Measurements from ENCODE around the gene PGLYRP3. TPM values are rescaled to one million over a fixed set of nuclear protein-coding genes. Genes with fewer than 3 reads are reported as not detected.

Gene PGLYRP3
- total RNA-seq, 1 donor from 2014 or later, result 0.53 TPM

DNA sequence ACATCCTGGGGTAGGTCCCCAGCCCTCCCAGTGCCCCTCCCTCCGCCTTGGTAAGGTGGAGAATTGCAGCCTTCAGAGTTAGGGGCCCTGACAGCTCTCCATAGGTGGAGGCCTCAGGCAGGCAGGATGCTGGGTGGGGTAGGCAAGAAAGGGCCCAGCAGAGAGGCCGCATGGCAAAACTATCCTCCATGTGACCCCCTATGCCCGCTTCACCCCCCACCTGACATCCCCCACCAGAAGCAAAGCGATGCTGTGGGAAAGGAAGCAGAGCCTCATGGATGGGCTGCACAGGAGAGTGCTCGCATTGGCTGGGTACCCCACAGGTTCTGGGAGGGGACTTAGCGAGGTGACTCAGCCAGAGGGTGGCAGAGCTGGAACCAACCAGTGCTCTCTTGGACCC, 46.5 kb upstream of the PGLYRP3 start:
- TF ChIP-seq, protein P1, sequence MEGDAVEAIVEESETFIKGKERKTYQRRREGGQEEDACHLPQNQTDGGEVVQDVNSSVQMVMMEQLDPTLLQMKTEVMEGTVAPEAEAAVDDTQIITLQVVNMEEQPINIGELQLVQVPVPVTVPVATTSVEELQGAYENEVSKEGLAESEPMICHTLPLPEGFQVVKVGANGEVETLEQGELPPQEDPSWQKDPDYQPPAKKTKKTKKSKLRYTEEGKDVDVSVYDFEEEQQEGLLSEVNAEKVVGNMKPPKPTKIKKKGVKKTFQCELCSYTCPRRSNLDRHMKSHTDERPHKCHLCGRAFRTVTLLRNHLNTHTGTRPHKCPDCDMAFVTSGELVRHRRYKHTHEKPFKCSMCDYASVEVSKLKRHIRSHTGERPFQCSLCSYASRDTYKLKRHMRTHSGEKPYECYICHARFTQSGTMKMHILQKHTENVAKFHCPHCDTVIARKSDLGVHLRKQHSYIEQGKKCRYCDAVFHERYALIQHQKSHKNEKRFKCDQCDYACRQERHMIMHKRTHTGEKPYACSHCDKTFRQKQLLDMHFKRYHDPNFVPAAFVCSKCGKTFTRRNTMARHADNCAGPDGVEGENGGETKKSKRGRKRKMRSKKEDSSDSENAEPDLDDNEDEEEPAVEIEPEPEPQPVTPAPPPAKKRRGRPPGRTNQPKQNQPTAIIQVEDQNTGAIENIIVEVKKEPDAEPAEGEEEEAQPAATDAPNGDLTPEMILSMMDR (IDR thresholded peaks at IDR 0.05; ENCODE audit: insufficient read depth, low read length, severe bottlenecking), result no peak
- H3K4me3 ChIP-seq (ENCODE audit: low read depth, low read length), result no peak overlapping the region
- no peaks in the 10 kb centered on the region for H3K36me3 ChIP-seq (ENCODE audit: control insufficient read depth, insufficient read depth, low read length)
- H3K27me3 ChIP-seq (ENCODE audit: control insufficient read depth, insufficient read depth, low read length), result no peaks in the 10 kb centered on the region
- DNase-seq (ENCODE audit: low read depth) (no peak), FAIRE-seq (no peak)

DNA sequence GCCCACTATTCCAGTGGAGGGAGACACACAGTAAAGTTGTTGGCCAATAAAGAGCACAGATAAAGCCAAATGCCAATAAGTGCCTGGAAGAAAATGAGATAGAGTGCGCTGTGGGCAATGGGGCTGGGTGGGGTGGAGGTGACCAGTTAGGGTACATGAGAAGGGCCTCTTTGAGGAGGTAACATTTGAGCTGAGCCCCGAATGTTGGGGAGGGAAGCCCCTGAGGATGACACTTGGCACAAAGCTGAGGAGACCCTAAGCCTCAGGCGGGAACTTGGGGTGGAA, 45.9 kb upstream of the PGLYRP3 start:
- TF ChIP-seq, protein P1 (IDR thresholded peaks at IDR 0.05; ENCODE audit: insufficient read depth, low read length, severe bottlenecking), result no peak
- no peak for FAIRE-seq
- Histone ChIP-seq H3K4me3 (ENCODE audit: low read depth, low read length) (peak overlapping the region; percentile 17), H3K27me3 (ENCODE audit: control insufficient read depth, insufficient read depth, low read length) (no peaks in the 10 kb centered on the region), H3K36me3 (ENCODE audit: control insufficient read depth, insufficient read depth, low read length) (no peaks in the 10 kb centered on the region)
- DNase-seq (ENCODE audit: low read depth), result no peak

DNA sequence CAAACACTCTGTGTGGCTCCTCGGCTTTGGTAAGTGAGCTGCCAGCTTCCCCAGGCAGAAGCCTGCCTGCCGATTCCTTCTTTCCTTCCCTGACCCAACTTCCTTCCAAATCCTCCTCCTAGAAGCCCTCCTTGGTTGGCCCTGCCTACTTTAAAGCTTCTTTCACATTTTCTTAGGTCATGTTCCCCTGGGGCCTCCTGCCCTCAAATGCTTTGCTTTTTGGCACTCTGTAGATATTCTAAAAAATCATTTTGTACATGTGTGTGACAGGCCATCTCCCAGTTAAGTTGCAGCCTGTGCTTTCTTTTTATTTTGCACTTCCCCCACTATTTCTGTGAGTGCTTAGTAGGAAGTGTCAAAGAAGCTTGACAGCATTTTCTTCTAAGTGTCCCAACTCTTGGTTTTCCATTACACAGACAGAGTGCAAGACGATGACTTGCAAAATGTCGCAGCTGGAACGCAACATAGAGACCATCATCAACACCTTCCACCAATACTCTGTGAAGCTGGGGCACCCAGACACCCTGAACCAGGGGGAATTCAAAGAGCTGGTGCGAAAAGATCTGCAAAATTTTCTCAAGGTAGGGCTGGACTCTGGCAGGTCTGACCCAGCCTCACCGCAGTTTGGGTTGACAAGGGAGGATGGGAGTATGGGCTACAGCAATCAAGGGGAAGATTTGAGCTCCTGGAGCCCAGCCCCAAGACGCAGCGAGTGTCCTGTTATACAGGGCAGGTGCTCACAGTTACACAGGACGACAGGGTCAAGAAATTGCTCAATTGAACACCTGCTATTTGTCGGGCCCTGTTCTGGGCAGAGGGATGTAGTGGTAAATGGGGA, 45.3 kb upstream of the PGLYRP3 start, which contains the start of gene S100A9:
Gene S100A9 (plus strand): TSS at position 2 of the 838 bp plus-strand sequence. CDS start 430 bp downstream, at position 432.
- Histone ChIP-seq H3K27me3 (ENCODE audit: control insufficient read depth, insufficient read depth, low read length) (no peaks in the 10 kb centered on the region), H3K4me3 (ENCODE audit: low read depth, low read length) (peak within 1 kb of the TSS; percentile 17), H3K36me3 (ENCODE audit: control insufficient read depth, insufficient read depth, low read length) (no peaks in the 10 kb centered on the region)
- DNase-seq (ENCODE audit: low read depth) (no peak), FAIRE-seq (no peak)
- TF ChIP-seq, protein P1 (IDR thresholded peaks at IDR 0.05; ENCODE audit: insufficient read depth, low read length, severe bottlenecking), result no peak

DNA sequence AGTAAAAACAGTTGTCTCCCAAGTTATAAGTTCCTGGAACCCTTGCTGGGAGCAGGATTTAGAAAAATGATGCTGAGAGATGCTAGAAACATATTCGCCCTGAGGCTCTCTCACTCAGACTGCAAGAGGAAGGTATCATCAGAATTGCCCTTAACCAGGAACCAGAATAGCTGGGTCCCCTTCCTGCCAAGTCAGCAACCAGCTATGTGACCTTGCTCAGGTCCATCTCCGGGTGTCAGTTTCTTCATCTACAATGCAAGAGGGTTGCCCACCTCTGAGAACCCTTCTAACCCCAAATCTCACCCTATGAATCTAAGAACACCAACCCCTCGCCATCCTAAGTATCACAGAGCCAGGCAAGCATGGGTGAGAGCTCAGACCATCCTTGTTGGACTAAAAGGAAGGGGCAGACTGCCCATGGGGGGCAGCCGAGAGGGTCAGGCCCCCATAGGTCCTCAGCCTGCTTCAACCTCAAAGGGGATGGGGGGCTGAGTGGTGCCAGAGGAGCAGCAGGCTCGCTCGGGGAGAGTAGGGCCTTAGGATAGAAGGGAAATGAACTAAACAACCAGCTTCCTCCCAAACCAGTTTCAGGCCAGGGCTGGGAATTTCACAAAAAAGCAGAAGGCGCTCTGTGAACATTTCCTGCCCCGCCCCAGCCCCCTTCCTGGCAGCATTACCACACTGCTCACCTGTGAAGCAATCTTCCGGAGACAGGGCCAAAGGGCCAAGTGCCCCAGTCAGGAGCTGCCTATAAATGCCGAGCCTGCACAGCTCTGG, 44.5 kb upstream of the PGLYRP3 start:
- peak overlapping the region; percentile 17 for H3K4me3 ChIP-seq (ENCODE audit: low read depth, low read length)
- TF ChIP-seq, protein P1 (IDR thresholded peaks at IDR 0.05; ENCODE audit: insufficient read depth, low read length, severe bottlenecking), result no peak
- peak; percentile 85 for DNase-seq (ENCODE audit: low read depth)
- H3K36me3 ChIP-seq (ENCODE audit: control insufficient read depth, insufficient read depth, low read length), result no peaks in the 10 kb centered on the region
- H3K27me3 ChIP-seq (ENCODE audit: control insufficient read depth, insufficient read depth, low read length), result no peaks in the 10 kb centered on the region
- no peak for FAIRE-seq

DNA sequence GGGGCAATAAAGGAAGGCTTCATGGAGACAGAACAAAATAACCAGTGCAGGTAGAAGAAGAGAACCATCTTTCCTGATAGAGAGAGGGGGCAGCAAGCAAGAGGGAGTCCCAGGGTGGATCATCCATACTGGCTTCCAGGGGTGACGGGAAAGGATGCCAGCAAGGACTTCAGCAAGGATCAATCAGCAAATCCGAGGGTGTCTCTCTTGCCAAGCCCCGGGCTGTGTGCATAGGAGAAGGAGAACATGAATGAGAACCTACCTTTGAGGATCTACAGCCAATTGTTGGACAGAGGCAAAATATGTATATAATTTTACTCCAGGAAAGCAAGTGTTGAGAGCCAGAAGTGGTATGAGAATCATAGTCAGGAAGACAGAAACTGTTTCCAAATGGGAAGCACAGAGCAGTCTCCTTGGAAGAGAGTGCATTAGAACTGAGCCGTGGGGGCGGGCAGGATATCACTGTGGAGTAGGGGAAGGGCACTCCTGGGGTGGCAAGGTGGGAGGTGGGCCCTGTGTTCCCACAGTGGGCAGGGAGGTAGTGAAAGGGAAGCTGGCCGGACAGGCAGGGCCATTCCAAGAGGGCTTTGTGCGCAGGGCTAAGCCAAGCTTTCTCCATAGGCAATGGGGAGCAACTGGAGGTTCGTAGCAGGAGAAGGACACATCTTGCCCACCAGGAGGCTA, 43.8 kb upstream of the PGLYRP3 start:
- no peak for FAIRE-seq
- no peak overlapping the region for H3K4me3 ChIP-seq (ENCODE audit: low read depth, low read length)
- no peaks in the 10 kb centered on the region for H3K27me3 ChIP-seq (ENCODE audit: control insufficient read depth, insufficient read depth, low read length)
- no peak for DNase-seq (ENCODE audit: low read depth)
- no peaks in the 10 kb centered on the region for H3K36me3 ChIP-seq (ENCODE audit: control insufficient read depth, insufficient read depth, low read length)
- TF ChIP-seq, protein P1 (IDR thresholded peaks at IDR 0.05; ENCODE audit: insufficient read depth, low read length, severe bottlenecking), result no peak

Measured in bronchial epithelial cell (primary cell).